ENCODE results near the gene ELMO2. TPM values are rescaled to one million over a fixed set of nuclear protein-coding genes. Genes with fewer than 3 reads are reported as not detected.

The ELMO2 gene
- total RNA-seq, 1 donor from 2014 or later, result 53.3 TPM

GRCh38 chr20:46317685-46318177 is 88.7 kb downstream of the ELMO2 start:
- no peak overlapping the region for H3K9ac ChIP-seq
- TF ChIP-seq CTCF (IDR thresholded peaks at IDR 0.05), result no peak
- TF ChIP-seq EZH2 (IDR thresholded peaks at IDR 0.05), result no peak
- no peak for TF ChIP-seq EZH2phosphoT487 (IDR thresholded peaks at IDR 0.05)
- no peak overlapping the region for H3K4me3 ChIP-seq
- no peak for DNase-seq (ENCODE audit: low spot score)
- H3K79me2 ChIP-seq (ENCODE audit: low read depth), result no peaks in the 10 kb centered on the region
- H3K9me3 ChIP-seq (ENCODE audit: low read depth), result no peaks in the 10 kb centered on the region
- Mint-ChIP-seq H3K27ac (no peak overlapping the region), H3K4me1 (peaks cover 36% of the 10 kb centered on the region), H3K4me3 (no peak overlapping the region), H3K27me3 (ENCODE audit: insufficient read depth, low read depth) (peaks cover 27% of the 10 kb centered on the region), H3K9me3 (no peaks in the 10 kb centered on the region), H3K36me3 (no peaks in the 10 kb centered on the region)
- no peak overlapping the region for H3K27ac ChIP-seq
- H3K4me1 ChIP-seq, result no peaks in the 10 kb centered on the region
- H2AFZ ChIP-seq (replicated peaks), result no peak overlapping the region
- H4K20me1 ChIP-seq (ENCODE audit: low read depth), result peaks cover 6% of the 10 kb centered on the region
- H3K4me2 ChIP-seq, result no peak overlapping the region
- H3K36me3 ChIP-seq, result no peaks in the 10 kb centered on the region
- peaks cover 36% of the 10 kb centered on the region for H3K27me3 ChIP-seq
- H3F3A ChIP-seq (ENCODE audit: low read depth), result peaks cover 2% of the 10 kb centered on the region

GRCh38 chr20:46316984-46317684 is 89.3 kb downstream of the ELMO2 start:
- no peak overlapping the region for H3K27ac Mint-ChIP-seq
- Histone ChIP-seq H3F3A (ENCODE audit: low read depth) (peaks cover 8% of the 10 kb centered on the region), H3K4me2 (no peak overlapping the region), H3K9ac (no peak overlapping the region), H3K4me1 (no peaks in the 10 kb centered on the region), H2AFZ (replicated peaks) (no peak overlapping the region), H4K20me1 (ENCODE audit: low read depth) (peaks cover 6% of the 10 kb centered on the region), H3K9me3 (ENCODE audit: low read depth) (no peaks in the 10 kb centered on the region), H3K4me3 (no peak overlapping the region), H3K27me3 (peaks cover 42% of the 10 kb centered on the region), H3K36me3 (no peaks in the 10 kb centered on the region), H3K79me2 (ENCODE audit: low read depth) (no peaks in the 10 kb centered on the region), H3K27ac (no peak overlapping the region)
- no peak for DNase-seq (ENCODE audit: low spot score)
- H3K4me1 Mint-ChIP-seq, result peaks cover 36% of the 10 kb centered on the region
- no peak overlapping the region for H3K4me3 Mint-ChIP-seq
- peaks cover 28% of the 10 kb centered on the region for H3K27me3 Mint-ChIP-seq (ENCODE audit: insufficient read depth, low read depth)
- no peak for TF ChIP-seq EZH2phosphoT487 (IDR thresholded peaks at IDR 0.05)
- no peak for TF ChIP-seq CTCF (IDR thresholded peaks at IDR 0.05)
- no peak for TF ChIP-seq EZH2 (IDR thresholded peaks at IDR 0.05)
- no peaks in the 10 kb centered on the region for H3K36me3 Mint-ChIP-seq
- no peaks in the 10 kb centered on the region for H3K9me3 Mint-ChIP-seq

Other genes starting within 250 kb of the ELMO2 start
- gene CDH22, start 98.1 kb downstream of the ELMO2 start, total RNA-seq (ENCODE audit: low replicate concordance), result 0.13 and 0.28 TPM in 2 replicates
- gene ZNF334, start 106.9 kb upstream of the ELMO2 start, total RNA-seq (ENCODE audit: low replicate concordance), result 29.0 and 45.9 TPM in 2 replicates
- gene OCSTAMP, start 144.0 kb upstream of the ELMO2 start, total RNA-seq (ENCODE audit: low replicate concordance), result not detected in 2 replicates
- 4.5 and 7.4 TPM in 2 replicates for gene SLC13A3, start 244.8 kb upstream of the ELMO2 start, total RNA-seq (ENCODE audit: low replicate concordance)

Data from neural progenitor cell (in vitro differentiated cells).